Stimulated activated CD4-positive, alpha-beta T cell treated with anti-CD3 and anti-CD28 coated beads, Interleukin-2, amount 100 ng/mL, for 48 hours (primary cell): ENCODE results near the gene FRAT1.
"Not testable (repeated sequence)": the region's sequence is repeated elsewhere in the genome, so short reads cannot be mapped to it uniquely, and the experiment has no call there.

Experiments
- DNase-seq, 2 donors: peaks; one replicate each; pipeline ENCODE4 v3.0.0-alpha.2; 2020

Gene FRAT1

DNA sequence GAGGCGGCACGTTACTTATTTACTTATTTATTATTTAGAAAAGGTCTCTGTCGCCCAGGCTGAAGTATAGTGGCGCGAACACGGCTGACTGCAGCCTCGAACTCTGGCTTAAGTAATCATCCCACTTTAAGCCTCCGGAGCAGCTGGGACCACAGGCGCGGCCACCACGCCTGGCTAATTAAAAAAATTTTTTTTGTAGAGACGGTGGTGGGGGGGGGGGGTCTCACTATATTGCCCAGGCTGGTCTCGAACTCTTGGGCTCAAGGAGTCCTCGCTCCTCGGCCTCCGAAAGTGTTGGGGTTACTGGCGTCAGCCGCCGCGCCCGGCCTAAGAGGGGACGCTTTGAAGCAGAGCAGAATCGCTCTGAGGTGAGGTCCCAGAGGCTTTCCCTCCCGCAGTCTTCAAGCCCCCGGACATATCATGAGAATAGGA, 16.1 kb downstream of the FRAT1 start:
- no peak for DNase-seq

- no peak for DNase-seq
These were observed 16.9 kb downstream of the FRAT1 start for GRCh38 chr10:97336006-97336405.

DNA sequence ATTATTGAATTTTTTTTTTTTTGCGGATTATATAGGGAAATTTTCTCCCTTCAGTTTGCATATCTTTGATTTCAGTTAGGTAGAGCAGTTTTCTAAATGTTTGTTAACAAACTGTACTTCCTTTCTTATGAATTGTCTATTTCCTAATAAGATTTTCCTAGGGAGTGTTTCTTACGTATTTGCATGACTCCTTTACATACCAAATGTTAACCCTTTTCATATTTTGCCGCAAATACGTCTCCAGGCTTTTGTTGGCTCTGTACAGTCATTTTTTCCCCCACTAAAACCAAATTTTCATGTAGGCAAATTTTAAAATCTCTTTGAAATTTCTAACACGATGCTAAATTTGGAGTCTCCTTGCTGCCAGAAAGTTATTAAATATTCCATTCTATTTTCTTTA, 17.4 kb downstream of the FRAT1 start:
- DNase-seq = no peak

GRCh38 chr10:97336942-97337831, 18.1 kb downstream of the FRAT1 start:
- DNase-seq = no peak

- no peak for DNase-seq
These were observed 19.0 kb downstream of the FRAT1 start for GRCh38 chr10:97338041-97338440.

DNA sequence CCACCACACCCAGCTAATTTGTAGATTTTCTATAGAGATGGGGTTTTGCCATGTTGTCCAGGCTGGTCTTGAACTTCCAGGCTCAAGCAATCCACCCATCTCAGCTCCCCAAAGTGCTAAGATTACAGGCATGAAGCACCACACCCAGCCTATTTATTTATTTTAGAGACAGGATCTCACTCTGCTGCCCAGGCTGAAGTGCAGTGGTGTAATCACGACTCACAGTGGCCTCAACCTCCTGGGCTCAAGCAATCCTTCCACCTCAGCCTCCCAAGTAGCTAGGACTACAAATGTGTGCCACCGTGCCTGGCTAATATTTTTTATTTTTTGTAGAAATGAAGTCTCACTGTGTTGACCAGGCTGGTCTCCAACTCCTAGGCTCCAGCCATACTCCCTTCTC, 22.3 kb downstream of the FRAT1 start:
- DNase-seq = no peak

- not testable (repeated sequence) for DNase-seq
These were observed 24.6 kb downstream of the FRAT1 start for GRCh38 chr10:97343664-97344063.

DNA sequence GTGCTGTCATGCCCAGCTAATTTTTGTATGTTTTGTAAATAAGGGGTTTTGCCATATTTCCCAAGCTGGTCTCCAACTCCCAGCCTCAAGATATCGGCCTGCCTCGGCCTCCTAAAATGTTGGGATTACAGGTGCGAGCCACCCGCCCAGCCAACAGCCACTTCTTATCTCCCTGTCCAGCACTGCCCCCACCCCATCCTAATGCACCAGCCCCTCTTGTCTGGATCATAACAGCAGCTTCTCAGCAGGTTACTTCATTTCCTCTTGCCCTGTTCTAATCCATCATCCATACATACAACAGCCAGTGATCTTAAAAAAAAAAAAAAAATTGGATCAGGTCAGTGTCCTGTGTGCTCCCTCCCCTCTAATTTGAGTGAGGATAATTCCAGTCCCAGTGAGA, 28.2 kb downstream of the FRAT1 start:
- no peak for DNase-seq

GRCh38 chr10:97349752-97350513, 30.9 kb downstream of the FRAT1 start:
- DNase-seq = no peak

GRCh38 chr10:97353945-97354344, 34.9 kb downstream of the FRAT1 start:
- DNase-seq = no peak

GRCh38 chr10:97355571-97355975, 36.5 kb downstream of the FRAT1 start:
- DNase-seq = no peak

DNA sequence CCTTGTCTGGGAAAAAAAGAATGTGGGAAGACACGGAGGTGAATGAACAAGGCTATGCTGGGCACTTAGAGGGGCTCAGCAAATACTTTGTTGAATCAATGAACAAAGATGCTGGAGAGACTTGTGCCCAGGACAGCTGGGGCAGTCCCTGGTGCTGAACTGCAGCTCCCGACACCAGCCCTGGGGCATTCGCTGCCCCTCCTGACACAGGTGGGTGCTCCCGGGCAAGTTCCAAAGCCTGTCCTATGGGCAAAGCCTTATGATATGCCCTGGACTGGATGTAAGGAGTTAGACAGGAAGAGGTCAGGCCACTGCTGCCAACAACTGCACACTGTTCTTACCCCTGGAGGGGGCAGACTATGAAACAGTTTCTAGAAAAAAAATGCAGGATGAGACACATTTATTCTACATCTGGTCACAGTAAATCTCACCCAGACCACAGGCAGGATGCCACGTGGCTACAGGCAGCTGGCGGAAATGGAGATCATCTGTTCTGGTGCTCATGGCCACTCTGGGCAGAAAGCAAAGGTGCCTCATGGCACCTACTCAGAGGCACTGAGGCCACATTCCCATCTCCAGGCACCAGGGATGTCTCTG, 37.3 kb downstream of the FRAT1 start:
- DNase-seq = no peak

DNA sequence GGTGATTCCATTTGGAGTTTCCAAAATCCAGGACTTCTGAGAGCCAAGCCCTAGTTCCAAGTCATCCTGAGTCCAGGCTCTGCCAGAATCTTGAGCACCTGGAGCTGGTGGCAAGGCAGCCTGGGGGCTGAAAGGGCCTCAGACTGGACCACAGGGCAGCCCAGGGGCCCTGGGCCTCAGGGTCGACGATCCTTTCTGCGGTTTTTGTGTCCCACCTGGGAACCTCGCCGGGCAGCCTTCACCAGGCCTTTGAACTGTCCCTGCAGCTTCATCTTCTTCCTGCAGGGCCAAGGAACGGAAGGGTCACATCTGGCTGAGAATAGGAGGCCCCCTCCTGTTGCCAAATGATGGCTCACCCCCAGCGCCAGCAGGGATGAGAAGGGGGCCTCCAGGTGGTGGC, 37.8 kb downstream of the FRAT1 start:
- DNase-seq = no peak

DNA sequence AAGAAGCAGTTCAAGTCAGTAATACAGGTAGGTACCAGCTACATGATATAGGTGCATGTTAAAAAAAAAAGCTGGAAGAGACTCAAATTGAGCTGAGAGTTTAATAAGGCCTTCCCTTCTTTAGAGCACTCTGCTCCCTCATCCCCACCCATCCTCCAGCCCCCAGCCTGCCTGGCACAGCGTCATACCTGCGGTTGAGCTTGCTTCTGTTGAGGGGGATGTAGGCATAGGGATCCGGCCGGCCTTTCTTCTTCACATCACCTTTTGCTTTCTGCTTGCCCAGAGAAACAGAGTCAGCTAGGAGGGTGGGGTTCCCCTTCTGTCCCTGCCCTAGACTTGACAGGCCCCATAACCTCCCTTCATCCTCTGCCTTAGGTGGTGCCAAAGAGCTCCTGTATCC, 39.3 kb downstream of the FRAT1 start:
- DNase-seq = no peak

GRCh38 chr10:97358781-97359180, 39.7 kb downstream of the FRAT1 start:
- DNase-seq = no peak

DNA sequence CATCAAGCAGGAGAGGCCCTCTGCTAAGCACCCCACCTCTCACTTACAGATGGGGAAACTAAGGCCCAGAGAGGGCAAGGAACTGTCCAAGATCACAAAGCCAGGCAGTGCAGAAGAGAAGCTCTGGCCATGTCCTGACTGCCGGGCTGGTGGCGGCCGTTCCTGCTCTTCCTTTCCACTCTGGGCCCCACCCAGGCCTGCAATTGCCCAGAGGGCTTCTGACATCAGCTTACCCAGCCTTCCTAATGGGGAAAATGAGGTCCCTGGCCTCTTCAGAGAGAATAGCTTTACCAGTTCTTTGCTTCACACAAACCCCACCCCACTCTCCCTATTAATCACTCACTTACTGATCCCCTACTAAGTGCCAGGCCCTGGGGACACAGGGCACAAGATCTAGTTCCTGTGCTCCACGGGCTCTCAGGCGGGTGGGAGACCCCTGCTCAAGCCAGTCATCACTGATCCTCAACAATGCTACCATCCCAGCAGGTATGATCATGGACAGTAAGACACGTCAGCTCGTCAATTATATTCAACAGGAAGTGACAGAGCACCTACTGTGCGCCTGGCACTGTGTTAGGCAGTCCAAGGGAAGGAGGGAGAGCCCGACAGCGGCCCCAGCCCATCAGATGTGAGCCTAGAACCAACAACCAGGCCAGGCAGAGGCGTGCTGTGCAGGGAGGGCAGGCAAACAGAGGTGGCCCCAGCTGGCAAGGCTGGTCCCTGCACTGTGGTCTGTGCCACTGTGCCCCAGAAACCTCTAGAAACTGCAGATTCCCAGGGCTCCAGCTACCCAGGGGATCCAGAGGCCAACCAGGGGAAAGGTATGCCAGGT, 41.9 kb downstream of the FRAT1 start:
- DNase-seq = no peak

DNA sequence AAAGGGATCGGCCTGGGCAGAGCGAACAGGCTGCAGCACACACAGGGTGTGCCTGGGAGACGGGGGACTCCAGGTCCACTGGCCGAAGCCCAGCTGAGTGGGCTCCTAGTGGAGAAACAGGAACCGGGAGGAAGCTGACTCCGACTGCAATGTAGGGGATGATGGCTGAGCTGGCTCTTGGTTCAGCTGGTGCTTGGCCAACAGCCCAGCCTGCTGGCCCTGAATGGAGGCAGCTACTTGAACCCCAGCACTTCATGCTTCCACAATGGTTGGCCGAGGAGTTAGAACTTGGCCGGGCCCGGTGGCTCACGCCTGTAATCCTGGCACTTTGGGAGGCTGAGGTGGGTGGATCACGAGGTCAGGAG, 42.4 kb downstream of the FRAT1 start:
- DNase-seq = no peak

GRCh38 chr10:97362310-97363033, 43.4 kb downstream of the FRAT1 start:
- DNase-seq = no peak

GRCh38 chr10:97363071-97363470, 44.0 kb downstream of the FRAT1 start:
- no peak for DNase-seq

GRCh38 chr10:97365761-97366351, 46.8 kb downstream of the FRAT1 start:
- DNase-seq = no peak

- DNase-seq = no peak
These were observed 47.5 kb downstream of the FRAT1 start for GRCh38 chr10:97366572-97366971.
